ENCODE results near the gene SIAH2.

DNA sequence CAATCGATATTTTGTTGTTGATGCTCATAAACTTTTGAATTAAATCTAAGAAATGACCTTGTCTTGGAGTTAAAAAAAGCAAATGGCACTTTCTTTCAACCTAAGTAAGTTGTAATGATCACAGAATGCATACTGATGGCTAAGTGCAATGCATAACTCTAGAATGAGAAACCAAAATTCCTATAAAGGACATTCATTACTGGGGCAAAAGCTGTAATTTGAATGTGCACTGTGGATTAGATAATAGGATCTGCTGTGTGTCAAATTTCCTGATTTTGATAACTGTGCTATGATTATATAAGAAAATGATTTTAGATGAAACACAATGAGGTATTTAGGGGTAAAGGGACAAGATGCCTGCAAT, 14.3 kb downstream of the SIAH2 start:
- TF ChIP-seq CTCF (IDR thresholded peaks at IDR 0.05) (no peak), POLR2A (IDR thresholded peaks at IDR 0.05) (no peak)

All from Peyer's patch (tissue), 4 donors.